GM23338 (cell line): ENCODE data around the gene SH3PXD2B. TPM values are rescaled to one million over a fixed set of nuclear protein-coding genes. Genes with fewer than 3 reads are reported as not detected.

Experiments used
- ATAC-seq: fragments of 200-7000 bp; cut with Tn5 transposase; 3 replicates; pipeline ENCODE4 v1.9.1; 2020
- DNase-seq: peaks from one replicate; pipeline ENCODE4 v3.0.0-alpha.2; 2015; ENCODE audit warnings: low spot score
- H2AFZ ChIP-seq: fragments of 200-600 bp; sonication (generic); 2 replicates; pipeline ENCODE4 v1.8.0; 2016; ENCODE audit warnings: antibody characterized with exemption, mild to moderate bottlenecking, moderate library complexity
- H3F3A ChIP-seq: fragments of 200-600 bp; sonication (generic); replicated peaks from 2 replicates; pipeline ENCODE4 v1.8.0; 2017; ENCODE audit warnings: antibody characterized with exemption, mixed run types, low read depth
- H3K27ac ChIP-seq: fragments of 200-600 bp; sonication (generic); 2 replicates; pipeline ENCODE4 v1.6.1; 2016; ENCODE audit warnings: low read depth
- H3K27me3 ChIP-seq: fragments of 200-600 bp; sonication (generic); 2 replicates; pipeline ENCODE4 v1.8.0; 2016; ENCODE audit warnings: mild to moderate bottlenecking, mixed run types, moderate library complexity; ENCODE audit not compliant: insufficient read depth
- H3K36me3 ChIP-seq: fragments of 200-600 bp; sonication (generic); 2 replicates; pipeline ENCODE4 v1.8.0; 2016; ENCODE audit warnings: mild to moderate bottlenecking; ENCODE audit not compliant: insufficient read depth
- H3K4me1 ChIP-seq: fragments of 200-600 bp; sonication (generic); 2 replicates; pipeline ENCODE4 v1.8.0; 2016; ENCODE audit warnings: mild to moderate bottlenecking, moderate library complexity; ENCODE audit not compliant: insufficient read depth
- H3K4me2 ChIP-seq: fragments of 200-600 bp; sonication (generic); 2 replicates; pipeline ENCODE4 v1.7.1; 2017; ENCODE audit warnings: mixed run types
- H3K4me3 ChIP-seq: fragments of 200-600 bp; sonication (generic); 2 replicates; pipeline ENCODE4 v1.6.1; 2016; ENCODE audit warnings: mixed run types
- H3K79me2 ChIP-seq: fragments of 200-600 bp; sonication (generic); replicated peaks from 2 replicates; pipeline ENCODE4 v1.8.0; 2017; ENCODE audit warnings: mild to moderate bottlenecking; ENCODE audit not compliant: insufficient read depth
- H3K9me2 ChIP-seq: fragments of 200-600 bp; sonication (generic); 2 replicates; pipeline ENCODE4 v1.8.0; 2017; ENCODE audit not compliant: insufficient read depth
- H4K20me1 ChIP-seq: fragments of 200-600 bp; sonication (generic); replicated peaks from 2 replicates; pipeline ENCODE4 v1.8.0; 2017; ENCODE audit warnings: mild to moderate bottlenecking; ENCODE audit not compliant: insufficient read depth
- H3K27ac Mint-ChIP-seq: 2 replicates; pipeline ENCODE4 v1.8.0; 2020; ENCODE audit warnings: inconsistent platforms, mild to moderate bottlenecking, moderate library complexity, mixed read lengths
- H3K27me3 Mint-ChIP-seq: 3 replicates; pipeline ENCODE4 v1.8.0; 2022; ENCODE audit warnings: low read depth, mild to moderate bottlenecking, moderate library complexity, mixed read lengths, inconsistent platforms; ENCODE audit not compliant: insufficient read depth, poor library complexity
- H3K36me3 Mint-ChIP-seq: 3 replicates; pipeline ENCODE4 v1.8.0; 2021; ENCODE audit warnings: low read depth, mild to moderate bottlenecking, inconsistent platforms, moderate library complexity, mixed read lengths
- H3K4me1 Mint-ChIP-seq: 3 replicates; pipeline ENCODE4 v1.8.0; 2020; ENCODE audit warnings: mild to moderate bottlenecking, inconsistent platforms, mixed read lengths
- H3K4me3 Mint-ChIP-seq: 3 replicates; pipeline ENCODE4 v1.8.0; 2021; ENCODE audit warnings: moderate library complexity, mild to moderate bottlenecking, inconsistent platforms, mixed read lengths
- H3K9me3 Mint-ChIP-seq: 3 replicates; pipeline ENCODE4 v1.8.0; 2020; ENCODE audit warnings: moderate library complexity, mild to moderate bottlenecking, inconsistent platforms, mixed read lengths
- CREB1 ChIP-seq: fragments of 250-450 bp; sonication (Bioruptor Pico); IDR thresholded peaks from 2 replicates; pipeline ENCODE4 v1.5.0; 2020; ENCODE audit warnings: low read depth, mild to moderate bottlenecking, moderate library complexity
- EZH2 ChIP-seq: fragments of 200-600 bp; sonication (generic); IDR thresholded peaks from one replicate; pipeline ENCODE4 v1.8.0; 2017; ENCODE audit warnings: antibody characterized with exemption, mild to moderate bottlenecking, low read depth; ENCODE audit not compliant: unreplicated experiment
- EZH2phosphoT487 ChIP-seq: fragments of 200-600 bp; sonication (generic); IDR thresholded peaks from one replicate; pipeline ENCODE4 v1.8.1; 2018; ENCODE audit warnings: antibody characterized with exemption; ENCODE audit not compliant: unreplicated experiment
- JUNB ChIP-seq: IDR thresholded peaks from one replicate; pipeline ENCODE4 v1.6.1; 2016; ENCODE audit warnings: antibody characterized with exemption; ENCODE audit not compliant: unreplicated experiment
- NANOG ChIP-seq: IDR thresholded peaks from 2 replicates; pipeline ENCODE4 v1.6.1; 2016; ENCODE audit warnings: antibody characterized with exemption, borderline replicate concordance
- POLR2AphosphoS5 ChIP-seq: IDR thresholded peaks from 2 replicates; pipeline ENCODE4 v1.6.1; 2016; ENCODE audit warnings: antibody characterized with exemption, low read depth
- STAT1 ChIP-seq: IDR thresholded peaks from one replicate; pipeline ENCODE4 v1.6.1; 2016; ENCODE audit warnings: antibody characterized with exemption; ENCODE audit not compliant: unreplicated experiment
- ZNF114 ChIP-seq: fragments of 250-450 bp; sonication (Bioruptor Pico); IDR thresholded peaks from 2 replicates; pipeline ENCODE4 v1.5.0; 2020; ENCODE audit warnings: mild to moderate bottlenecking, moderate library complexity
- ZNF331 ChIP-seq: fragments of 250-450 bp; sonication (Bioruptor Pico); IDR thresholded peaks from 2 replicates; pipeline ENCODE4 v1.5.0; 2020; ENCODE audit warnings: low read depth, mild to moderate bottlenecking, moderate library complexity
- polyA plus RNA-seq: library from polyadenylated mRNA; unstranded; fragments of >200 nt; fragmentation: Nextera tagmentation; extraction: Ambion mirVana; gene quantifications from 2 replicates; pipeline ENCODE4 v1.2.1, GENCODE V29; 2016
- total RNA-seq: library from RNA; depleted of rRNA; stranded (reverse); fragments of >200 nt; shearing (Covaris generic); gene quantifications from 2 replicates; pipeline ENCODE4 v1.2.3, GENCODE V29; 2014
- TF ChIP-seq, protein P1 (sequence below): fragments of 250-450 bp; sonication (Bioruptor Pico); IDR thresholded peaks from 2 replicates; pipeline ENCODE4 v1.5.0; 2020; ENCODE audit warnings: mild to moderate bottlenecking, moderate library complexity
- TF ChIP-seq, protein P2 (sequence below), 2 experiments: fragments of 200-600 bp in 1 of 2; sonication (generic) in 1 of 2; conservative IDR thresholded peaks; 2 replicates each; pipeline versions ENCODE4 v1.5.1 to v1.6.1; 2016 to 2017; ENCODE audit warnings: antibody characterized with exemption in 2 of 2, low read depth in 2 of 2, mild to moderate bottlenecking in 2 of 2, moderate library complexity in 1 of 2
- TF ChIP-seq, protein P3 (sequence below): IDR thresholded peaks from one replicate; pipeline ENCODE4 v1.6.1; 2018; ENCODE audit warnings: antibody characterized with exemption; ENCODE audit not compliant: unreplicated experiment
- TF ChIP-seq, protein P4 (sequence below): IDR thresholded peaks from 2 replicates; pipeline ENCODE4 v1.6.1; 2016; ENCODE audit warnings: antibody characterized with exemption

Gene SH3PXD2B
- total and polyA plus RNA-seq, 2 experiments from 2014 or later = 40.2 to 52.5 TPM

DNA sequence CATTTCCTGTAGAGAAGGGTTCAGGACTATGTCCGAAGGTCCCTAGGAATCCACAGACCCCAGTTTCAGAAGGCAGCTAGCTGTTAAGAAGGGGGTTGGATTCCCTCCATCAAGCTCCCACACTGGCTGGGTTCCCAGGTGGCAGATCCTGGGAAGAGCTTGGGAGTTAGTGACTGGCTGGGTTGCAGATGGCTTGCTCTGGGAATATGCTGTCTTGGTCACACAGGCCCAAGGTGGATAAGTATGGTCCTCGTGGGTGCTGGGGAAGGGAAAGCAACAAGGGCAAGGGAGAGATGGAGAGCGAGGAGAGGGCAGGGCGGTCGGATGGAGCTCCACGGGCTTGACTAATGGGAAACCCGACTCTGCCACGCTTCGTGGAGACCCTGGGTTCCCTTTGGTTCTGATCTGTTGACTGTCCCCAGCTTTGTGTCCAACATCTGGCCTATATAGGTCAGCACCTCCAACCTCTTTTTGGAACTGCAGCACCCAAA is 17.4 kb downstream of the SH3PXD2B start:
- Histone ChIP-seq H3K4me3 (no peak overlapping the region), H3K79me2 (peaks cover 53% of the 10 kb centered on the region), H4K20me1 (peaks cover 31% of the 10 kb centered on the region), H3K27me3 (no peaks in the 10 kb centered on the region), H3K36me3 (no peaks in the 10 kb centered on the region), H2AFZ (no peak overlapping the region), H3K4me2 (no peak overlapping the region), H3F3A (no peaks in the 10 kb centered on the region), H3K9me2 (no peaks in the 10 kb centered on the region), H3K27ac (no peak overlapping the region), H3K4me1 (no peaks in the 10 kb centered on the region)
- Mint-ChIP-seq H3K9me3 (no peaks in the 10 kb centered on the region), H3K36me3 (no peaks in the 10 kb centered on the region; the same call in 2 of the 3 replicates), H3K4me3 (no peak overlapping the region), H3K27me3 (peaks cover 4% of the 10 kb centered on the region), H3K4me1 (0 out of 3 replicates have a peak, but pooled peaks cover 3% of the 10 kb centered on the region), H3K27ac (no peak overlapping the region)
- ATAC-seq (no peak), DNase-seq (no peak)
- no peak for TF ChIP-seq STAT1
- TF ChIP-seq, protein P1, sequence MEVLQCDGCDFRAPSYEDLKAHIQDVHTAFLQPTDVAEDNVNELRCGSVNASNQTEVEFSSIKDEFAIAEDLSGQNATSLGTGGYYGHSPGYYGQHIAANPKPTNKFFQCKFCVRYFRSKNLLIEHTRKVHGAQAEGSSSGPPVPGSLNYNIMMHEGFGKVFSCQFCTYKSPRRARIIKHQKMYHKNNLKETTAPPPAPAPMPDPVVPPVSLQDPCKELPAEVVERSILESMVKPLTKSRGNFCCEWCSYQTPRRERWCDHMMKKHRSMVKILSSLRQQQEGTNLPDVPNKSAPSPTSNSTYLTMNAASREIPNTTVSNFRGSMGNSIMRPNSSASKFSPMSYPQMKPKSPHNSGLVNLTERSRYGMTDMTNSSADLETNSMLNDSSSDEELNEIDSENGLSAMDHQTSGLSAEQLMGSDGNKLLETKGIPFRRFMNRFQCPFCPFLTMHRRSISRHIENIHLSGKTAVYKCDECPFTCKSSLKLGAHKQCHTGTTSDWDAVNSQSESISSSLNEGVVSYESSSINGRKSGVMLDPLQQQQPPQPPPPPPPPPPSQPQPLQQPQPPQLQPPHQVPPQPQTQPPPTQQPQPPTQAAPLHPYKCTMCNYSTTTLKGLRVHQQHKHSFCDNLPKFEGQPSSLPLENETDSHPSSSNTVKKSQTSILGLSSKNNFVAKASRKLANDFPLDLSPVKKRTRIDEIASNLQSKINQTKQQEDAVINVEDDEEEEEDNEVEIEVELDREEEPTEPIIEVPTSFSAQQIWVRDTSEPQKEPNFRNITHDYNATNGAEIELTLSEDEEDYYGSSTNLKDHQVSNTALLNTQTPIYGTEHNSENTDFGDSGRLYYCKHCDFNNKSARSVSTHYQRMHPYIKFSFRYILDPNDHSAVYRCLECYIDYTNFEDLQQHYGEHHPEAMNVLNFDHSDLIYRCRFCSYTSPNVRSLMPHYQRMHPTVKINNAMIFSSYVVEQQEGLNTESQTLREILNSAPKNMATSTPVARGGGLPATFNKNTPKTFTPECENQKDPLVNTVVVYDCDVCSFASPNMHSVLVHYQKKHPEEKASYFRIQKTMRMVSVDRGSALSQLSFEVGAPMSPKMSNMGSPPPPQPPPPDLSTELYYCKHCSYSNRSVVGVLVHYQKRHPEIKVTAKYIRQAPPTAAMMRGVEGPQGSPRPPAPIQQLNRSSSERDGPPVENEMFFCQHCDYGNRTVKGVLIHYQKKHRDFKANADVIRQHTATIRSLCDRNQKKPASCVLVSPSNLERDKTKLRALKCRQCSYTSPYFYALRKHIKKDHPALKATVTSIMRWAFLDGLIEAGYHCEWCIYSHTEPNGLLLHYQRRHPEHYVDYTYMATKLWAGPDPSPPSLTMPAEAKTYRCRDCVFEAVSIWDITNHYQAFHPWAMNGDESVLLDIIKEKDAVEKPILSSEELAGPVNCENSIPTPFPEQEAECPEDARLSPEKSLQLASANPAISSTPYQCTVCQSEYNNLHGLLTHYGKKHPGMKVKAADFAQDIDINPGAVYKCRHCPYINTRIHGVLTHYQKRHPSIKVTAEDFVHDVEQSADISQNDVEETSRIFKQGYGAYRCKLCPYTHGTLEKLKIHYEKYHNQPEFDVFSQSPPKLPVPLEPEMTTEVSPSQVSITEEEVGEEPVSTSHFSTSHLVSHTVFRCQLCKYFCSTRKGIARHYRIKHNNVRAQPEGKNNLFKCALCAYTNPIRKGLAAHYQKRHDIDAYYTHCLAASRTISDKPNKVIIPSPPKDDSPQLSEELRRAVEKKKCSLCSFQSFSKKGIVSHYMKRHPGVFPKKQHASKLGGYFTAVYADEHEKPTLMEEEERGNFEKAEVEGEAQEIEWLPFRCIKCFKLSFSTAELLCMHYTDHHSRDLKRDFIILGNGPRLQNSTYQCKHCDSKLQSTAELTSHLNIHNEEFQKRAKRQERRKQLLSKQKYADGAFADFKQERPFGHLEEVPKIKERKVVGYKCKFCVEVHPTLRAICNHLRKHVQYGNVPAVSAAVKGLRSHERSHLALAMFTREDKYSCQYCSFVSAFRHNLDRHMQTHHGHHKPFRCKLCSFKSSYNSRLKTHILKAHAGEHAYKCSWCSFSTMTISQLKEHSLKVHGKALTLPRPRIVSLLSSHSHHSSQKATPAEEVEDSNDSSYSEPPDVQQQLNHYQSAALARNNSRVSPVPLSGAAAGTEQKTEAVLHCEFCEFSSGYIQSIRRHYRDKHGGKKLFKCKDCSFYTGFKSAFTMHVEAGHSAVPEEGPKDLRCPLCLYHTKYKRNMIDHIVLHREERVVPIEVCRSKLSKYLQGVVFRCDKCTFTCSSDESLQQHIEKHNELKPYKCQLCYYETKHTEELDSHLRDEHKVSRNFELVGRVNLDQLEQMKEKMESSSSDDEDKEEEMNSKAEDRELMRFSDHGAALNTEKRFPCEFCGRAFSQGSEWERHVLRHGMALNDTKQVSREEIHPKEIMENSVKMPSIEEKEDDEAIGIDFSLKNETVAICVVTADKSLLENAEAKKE (CRISPR knock-in tag) = no peak
- no peak for TF ChIP-seq ZNF114 (CRISPR knock-in tag)
- TF ChIP-seq, protein P2, sequence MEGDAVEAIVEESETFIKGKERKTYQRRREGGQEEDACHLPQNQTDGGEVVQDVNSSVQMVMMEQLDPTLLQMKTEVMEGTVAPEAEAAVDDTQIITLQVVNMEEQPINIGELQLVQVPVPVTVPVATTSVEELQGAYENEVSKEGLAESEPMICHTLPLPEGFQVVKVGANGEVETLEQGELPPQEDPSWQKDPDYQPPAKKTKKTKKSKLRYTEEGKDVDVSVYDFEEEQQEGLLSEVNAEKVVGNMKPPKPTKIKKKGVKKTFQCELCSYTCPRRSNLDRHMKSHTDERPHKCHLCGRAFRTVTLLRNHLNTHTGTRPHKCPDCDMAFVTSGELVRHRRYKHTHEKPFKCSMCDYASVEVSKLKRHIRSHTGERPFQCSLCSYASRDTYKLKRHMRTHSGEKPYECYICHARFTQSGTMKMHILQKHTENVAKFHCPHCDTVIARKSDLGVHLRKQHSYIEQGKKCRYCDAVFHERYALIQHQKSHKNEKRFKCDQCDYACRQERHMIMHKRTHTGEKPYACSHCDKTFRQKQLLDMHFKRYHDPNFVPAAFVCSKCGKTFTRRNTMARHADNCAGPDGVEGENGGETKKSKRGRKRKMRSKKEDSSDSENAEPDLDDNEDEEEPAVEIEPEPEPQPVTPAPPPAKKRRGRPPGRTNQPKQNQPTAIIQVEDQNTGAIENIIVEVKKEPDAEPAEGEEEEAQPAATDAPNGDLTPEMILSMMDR (conservative IDR thresholded peaks at IDR 0.05; ENCODE audit: low read depth in 2 of 2) = no peak
- no peak for TF ChIP-seq ZNF331 (CRISPR knock-in tag)
- no peak for TF ChIP-seq EZH2
- TF ChIP-seq, protein P3, sequence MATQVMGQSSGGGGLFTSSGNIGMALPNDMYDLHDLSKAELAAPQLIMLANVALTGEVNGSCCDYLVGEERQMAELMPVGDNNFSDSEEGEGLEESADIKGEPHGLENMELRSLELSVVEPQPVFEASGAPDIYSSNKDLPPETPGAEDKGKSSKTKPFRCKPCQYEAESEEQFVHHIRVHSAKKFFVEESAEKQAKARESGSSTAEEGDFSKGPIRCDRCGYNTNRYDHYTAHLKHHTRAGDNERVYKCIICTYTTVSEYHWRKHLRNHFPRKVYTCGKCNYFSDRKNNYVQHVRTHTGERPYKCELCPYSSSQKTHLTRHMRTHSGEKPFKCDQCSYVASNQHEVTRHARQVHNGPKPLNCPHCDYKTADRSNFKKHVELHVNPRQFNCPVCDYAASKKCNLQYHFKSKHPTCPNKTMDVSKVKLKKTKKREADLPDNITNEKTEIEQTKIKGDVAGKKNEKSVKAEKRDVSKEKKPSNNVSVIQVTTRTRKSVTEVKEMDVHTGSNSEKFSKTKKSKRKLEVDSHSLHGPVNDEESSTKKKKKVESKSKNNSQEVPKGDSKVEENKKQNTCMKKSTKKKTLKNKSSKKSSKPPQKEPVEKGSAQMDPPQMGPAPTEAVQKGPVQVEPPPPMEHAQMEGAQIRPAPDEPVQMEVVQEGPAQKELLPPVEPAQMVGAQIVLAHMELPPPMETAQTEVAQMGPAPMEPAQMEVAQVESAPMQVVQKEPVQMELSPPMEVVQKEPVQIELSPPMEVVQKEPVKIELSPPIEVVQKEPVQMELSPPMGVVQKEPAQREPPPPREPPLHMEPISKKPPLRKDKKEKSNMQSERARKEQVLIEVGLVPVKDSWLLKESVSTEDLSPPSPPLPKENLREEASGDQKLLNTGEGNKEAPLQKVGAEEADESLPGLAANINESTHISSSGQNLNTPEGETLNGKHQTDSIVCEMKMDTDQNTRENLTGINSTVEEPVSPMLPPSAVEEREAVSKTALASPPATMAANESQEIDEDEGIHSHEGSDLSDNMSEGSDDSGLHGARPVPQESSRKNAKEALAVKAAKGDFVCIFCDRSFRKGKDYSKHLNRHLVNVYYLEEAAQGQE = no peak
- no peak for TF ChIP-seq CREB1
- no peak for TF ChIP-seq EZH2phosphoT487
- no peak for TF ChIP-seq JUNB
- TF ChIP-seq POLR2AphosphoS5 = no peak
- TF ChIP-seq, protein P4, sequence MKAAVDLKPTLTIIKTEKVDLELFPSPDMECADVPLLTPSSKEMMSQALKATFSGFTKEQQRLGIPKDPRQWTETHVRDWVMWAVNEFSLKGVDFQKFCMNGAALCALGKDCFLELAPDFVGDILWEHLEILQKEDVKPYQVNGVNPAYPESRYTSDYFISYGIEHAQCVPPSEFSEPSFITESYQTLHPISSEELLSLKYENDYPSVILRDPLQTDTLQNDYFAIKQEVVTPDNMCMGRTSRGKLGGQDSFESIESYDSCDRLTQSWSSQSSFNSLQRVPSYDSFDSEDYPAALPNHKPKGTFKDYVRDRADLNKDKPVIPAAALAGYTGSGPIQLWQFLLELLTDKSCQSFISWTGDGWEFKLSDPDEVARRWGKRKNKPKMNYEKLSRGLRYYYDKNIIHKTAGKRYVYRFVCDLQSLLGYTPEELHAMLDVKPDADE = no peak
- TF ChIP-seq NANOG = no peak
